Panc1 (cell line): ENCODE data around the gene TRNAU1AP.

Experiments
- CTCF ChIP-seq: fragments of 450-650 bp; IDR thresholded peaks from 2 replicates; pipeline ENCODE4 v1.5.1; 2017; ENCODE audit warnings: mild to moderate bottlenecking
- POLR2AphosphoS5 ChIP-seq: IDR thresholded peaks from 2 replicates; pipeline ENCODE4 v1.6.1; 2012; ENCODE audit warnings: mild to moderate bottlenecking, low read depth, low read length, moderate library complexity
- REST ChIP-seq, 2 experiments: IDR thresholded peaks; 2 replicates each; pipeline ENCODE4 v1.6.1; 2011 to 2012; ENCODE audit warnings: low read depth in 2 of 2, control low read depth in 1 of 2, low read length in 1 of 2, mild to moderate bottlenecking in 1 of 2, moderate library complexity in 1 of 2; ENCODE audit not compliant: insufficient read depth in 1 of 2
- TCF7L2 ChIP-seq: IDR thresholded peaks from 2 replicates; pipeline ENCODE4 v1.6.1; 2011; ENCODE audit warnings: mild to moderate bottlenecking, low read depth, low read length, inconsistent platforms

- TF ChIP-seq CTCF: no peak
- TF ChIP-seq REST (IDR thresholded peaks at IDR 0.05; ENCODE audit: insufficient read depth in 1 of 2, low read depth in 2 of 2, low read length in 1 of 2): no peak
- no peak for TF ChIP-seq POLR2AphosphoS5
- TF ChIP-seq TCF7L2: no peak
These were observed 45.0 kb upstream of the TRNAU1AP start for GRCh38 chr1:28507646-28508434.
